Measurements from ENCODE around the gene MLN.

Gene MLN, protein sequence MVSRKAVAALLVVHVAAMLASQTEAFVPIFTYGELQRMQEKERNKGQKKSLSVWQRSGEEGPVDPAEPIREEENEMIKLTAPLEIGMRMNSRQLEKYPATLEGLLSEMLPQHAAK

GRCh38 chr6:33803571-33804053, at the start of gene MLN:
Gene MLN (minus strand): TSS chr6:33804003. CDS start chr6:33801163, 2,840 bp downstream.
- DNase-seq (ENCODE audit: low read depth in 4 of 4, low spot score in 1 of 4): no peak

DNA sequence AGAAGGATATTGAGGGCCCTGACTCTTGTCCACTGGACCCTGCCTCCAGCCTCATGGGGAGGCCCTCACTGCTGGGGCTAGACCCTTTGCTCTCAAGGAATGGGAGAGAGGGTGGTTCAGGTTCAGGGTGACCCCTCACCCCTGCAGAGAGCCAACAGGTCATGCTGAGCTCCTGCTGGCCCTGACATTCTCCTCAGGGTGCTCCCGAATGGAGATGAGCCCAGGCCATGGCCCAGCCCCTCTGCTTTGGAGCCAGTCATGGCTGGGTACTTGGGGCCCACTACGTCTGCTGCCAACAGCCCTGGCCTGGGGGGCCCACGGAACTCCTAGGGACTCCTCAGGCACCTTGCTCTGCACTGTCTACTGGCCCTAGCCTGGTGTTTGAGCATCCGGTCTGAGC, 49.2 kb upstream of the MLN start:
- no peak for DNase-seq (ENCODE audit: low read depth in 4 of 4, low spot score in 1 of 4)

- DNase-seq (ENCODE audit: low read depth in 4 of 4, low spot score in 1 of 4): no peak
These were observed 48.2 kb upstream of the MLN start for GRCh38 chr6:33851959-33852358.

GRCh38 chr6:33850869-33851541, 47.2 kb upstream of the MLN start:
- DNase-seq (ENCODE audit: low read depth in 4 of 4, low spot score in 1 of 4): no peak

DNA sequence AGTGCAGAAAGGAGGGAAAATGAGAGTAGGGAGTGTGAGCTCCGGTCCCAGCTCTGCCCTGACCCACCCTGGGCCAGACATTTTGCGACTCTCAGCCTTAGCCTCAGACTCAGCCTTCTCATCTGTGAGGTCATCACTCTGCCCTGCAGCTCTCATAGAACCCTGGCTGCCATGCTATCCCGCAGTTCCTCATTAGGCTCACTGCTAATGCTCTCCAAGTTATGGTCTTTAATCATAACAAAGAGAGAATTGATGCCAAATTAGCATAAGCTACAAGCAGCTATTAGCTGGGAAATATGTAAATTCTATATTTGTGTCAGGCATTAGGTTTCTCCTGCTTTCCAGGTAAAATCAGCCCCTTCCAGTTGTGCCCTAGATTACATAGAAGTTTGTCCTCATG, 46.5 kb upstream of the MLN start:
- no peak for DNase-seq (ENCODE audit: low read depth in 4 of 4, low spot score in 1 of 4)

GRCh38 chr6:33849500-33850075, 45.8 kb upstream of the MLN start:
- DNase-seq (ENCODE audit: low read depth in 4 of 4, low spot score in 1 of 4): no peak

DNA sequence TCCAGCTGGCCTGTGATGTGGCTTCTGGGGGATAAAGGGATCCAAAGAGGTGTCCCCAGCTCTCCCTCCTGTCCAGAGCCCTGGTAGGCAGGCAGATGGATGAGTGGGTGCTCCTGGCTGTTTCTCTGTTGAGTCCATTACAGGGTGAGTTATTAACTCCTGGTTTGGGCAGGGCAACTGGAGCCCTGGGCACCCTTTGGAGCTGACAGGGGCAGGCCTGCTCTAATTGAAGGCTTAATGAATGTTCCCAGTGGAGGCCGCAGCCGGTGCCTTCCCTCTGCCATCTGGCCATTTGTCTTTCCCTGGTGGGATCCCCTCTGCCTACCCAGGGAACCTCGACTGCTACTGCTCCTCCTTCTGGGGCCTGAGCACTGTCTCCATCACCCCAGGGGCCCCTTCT, 44.7 kb upstream of the MLN start:
- DNase-seq (ENCODE audit: low read depth in 4 of 4, low spot score in 1 of 4): no peak

DNA sequence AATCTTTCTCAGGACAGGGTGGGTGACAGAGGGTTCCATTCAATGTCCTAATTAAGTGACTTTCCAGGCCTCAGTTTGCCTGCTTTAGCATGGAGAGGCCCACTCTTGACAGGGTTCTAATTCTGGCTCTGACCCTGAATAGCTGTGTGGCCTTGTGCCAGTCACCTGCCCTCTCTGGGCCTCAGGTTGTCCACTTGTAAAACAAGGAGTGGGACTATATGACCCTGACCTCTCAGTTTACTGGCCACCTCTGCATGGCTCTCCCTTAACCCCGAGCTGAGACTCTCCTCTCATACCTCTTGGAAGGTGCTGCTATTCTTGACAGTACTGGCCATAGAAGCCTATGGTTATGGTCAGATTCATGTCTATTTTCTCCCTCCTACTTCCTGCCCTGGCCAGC, 44.1 kb upstream of the MLN start:
- DNase-seq (ENCODE audit: low read depth in 4 of 4, low spot score in 1 of 4): no peak

DNA sequence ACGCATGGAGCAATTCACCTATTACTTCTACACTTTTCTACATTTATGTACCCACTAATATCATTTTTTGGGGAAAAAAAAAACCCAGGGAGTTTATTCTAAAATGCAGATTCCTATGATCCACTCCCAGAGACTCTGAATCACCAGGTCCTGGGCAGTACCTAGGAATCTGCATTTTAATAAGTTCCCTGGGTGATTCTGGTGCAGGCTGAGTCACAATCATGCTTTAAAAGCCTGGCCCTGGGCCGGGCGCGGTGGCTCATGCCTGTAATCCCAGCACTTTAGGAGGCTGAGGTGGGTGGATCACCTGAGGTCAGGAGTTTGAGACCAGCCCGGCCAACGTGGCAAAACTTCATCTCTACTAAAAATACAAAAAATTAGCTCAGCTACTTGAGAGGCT, 43.3 kb upstream of the MLN start:
- no peak for DNase-seq (ENCODE audit: low read depth in 4 of 4, low spot score in 1 of 4)

DNA sequence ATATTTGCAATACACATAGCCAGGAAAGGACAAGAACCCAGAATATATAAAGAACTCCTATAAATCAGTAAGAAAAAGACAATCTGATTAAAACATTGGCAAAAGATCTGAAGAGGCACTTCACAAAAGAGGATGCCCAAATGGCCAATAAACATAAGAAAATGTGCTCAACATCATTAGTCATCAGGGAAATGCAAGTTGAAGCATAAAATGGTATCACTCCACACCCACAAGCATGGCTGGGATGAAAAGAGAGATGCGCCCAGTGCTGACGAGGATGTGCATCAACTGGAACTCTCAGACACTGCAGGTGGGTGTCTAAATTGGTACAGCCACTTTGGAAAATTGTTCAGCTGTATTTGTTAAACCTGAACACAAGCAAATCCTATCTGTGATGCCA, 42.4 kb upstream of the MLN start:
- no peak for DNase-seq (ENCODE audit: low read depth in 4 of 4, low spot score in 1 of 4)

DNA sequence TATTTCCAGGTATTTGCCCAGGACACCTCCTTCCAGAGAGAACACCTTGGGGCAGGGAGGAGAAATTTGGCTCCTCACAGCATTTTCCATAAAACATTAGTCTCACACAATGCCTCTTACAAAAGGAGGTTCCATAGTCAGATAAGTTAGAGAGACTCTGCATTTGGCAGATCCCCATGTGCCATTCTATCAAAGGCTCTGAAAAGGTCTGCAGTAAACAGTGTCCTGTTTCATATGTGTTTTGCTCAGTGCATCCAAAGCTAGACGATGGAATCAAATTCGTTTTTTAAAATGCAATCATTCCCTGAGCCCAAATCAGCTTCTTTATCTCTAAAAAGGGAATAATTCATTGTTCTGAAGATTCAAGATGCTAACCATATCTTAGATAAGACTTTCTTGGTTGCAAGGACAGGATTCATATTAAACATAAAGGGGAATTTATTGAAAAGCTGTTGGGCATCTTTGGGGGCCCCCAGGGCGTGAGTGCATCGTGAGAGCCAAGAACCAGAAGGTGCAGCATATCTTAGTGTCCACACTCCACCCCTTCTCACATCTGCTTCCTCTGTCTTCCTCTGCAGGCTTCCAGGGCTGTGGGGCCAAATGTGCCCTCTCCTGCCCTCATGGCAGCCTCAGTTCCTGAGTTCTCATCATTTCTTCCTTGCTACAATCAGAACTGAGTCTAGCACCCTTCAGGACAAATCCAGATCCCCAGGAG, 41.4 kb upstream of the MLN start:
- DNase-seq (ENCODE audit: low read depth in 4 of 4, low spot score in 1 of 4): no peak

DNA sequence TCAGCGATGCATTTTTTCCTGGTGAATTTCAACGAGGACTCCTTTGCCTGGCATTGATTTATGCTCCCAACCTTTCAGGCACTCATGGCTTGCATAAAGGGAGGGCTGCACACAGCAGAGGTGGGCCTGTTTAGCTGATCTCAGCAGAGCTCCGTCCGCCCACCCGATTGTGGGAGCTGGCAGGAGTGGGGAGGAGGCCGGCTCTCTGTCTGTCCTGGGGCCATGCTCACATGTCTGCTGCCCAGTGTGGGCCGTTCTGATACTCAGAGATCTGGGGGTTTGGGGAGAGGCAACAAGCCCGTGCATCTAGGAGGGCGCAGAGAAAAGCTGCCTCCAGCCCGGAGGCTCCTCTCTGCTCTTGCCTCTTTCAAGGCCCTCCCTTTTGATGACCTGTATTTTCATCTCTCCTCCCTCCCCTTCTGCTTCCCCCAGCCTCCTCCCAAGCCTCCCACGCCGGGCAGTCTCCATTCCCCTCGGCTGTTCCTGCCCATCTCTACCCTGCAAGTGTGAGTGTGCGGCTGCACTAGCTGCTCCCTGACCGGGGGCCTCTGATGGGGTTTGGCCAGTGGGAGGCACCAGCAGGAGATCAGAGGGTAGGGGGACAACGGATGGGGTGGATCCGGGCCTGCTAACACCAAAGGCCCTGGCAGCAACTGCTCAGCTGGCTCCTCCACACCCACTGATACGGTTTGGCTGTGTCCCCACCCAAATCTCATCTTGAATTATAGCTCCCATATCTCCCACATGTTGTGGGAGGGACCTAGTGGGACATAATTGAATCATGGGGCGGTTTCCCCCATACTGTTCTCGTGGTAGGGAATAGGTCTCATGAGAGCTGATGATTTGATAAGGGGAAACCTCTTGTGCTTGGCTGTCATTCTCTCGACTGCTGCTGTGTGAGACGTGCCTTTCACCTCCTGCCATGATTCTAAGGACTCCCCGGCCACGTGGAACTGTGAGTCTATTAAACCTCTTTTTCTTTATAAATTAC, 39.6 kb upstream of the MLN start:
- no peak for DNase-seq (ENCODE audit: low read depth in 4 of 4, low spot score in 1 of 4)

GRCh38 chr6:33841868-33842267, 38.1 kb upstream of the MLN start:
- no peak for DNase-seq (ENCODE audit: low read depth in 4 of 4, low spot score in 1 of 4)

DNA sequence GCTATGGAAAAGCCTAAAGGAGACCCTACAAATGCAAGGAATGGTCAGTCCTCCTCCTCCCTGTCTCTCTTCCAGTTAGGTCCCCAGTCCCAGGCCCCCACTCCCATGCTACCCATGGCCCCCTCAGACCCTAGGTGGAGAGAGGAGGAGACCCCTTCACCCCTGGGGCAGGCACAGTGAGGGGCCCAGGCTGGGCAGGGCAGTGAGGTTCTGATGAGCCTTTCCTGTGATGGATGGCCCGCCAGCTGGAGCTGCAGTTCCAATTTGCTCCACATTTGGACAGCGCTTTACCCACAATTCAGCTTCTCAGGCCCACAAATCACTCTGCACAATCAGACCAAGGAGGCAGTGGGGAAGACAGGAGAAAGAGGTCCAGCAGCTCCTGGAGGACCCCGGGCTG, 37.3 kb upstream of the MLN start:
- no peak for DNase-seq (ENCODE audit: low read depth in 4 of 4, low spot score in 1 of 4)

DNA sequence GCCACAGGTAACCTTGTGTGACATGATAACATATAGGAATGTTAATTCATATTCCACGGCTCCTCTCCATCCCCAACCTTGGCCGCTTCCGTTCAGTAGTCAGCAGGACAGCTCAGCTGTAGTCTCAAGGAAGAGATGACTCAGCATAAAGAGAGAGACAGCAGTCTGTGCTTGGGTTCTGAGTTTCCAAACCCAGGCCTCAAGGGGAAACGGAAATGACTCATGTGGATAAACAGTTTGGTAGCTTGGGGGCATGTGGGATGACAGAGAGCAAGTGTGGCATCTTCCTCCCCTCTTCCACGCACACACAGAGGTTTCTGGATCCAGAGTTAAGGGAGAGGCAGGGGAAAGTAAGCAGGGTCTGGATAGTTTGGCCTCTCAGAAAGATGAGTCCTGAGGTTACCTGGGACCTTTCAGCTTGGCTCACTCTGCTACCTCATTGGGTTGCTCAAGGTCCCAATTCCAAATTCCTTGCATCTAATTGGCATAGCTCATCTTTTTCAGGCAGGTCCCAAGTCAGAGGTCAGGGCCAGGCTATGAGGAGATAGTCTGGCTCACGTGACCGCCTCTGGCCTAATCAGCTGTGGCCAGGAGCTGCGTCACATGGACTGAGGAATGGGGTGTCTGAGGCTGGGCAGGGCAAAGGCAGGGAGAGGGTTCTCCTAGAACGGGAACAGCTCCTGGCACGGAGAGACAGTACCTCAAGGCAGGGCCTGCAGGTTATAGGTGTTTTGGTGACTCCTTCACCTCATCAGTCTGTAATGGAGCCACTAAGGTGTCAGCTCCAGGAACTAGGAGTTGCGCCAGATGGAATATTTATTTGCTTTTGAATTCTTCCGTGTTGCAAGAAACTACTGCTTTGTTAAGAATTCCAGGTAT, 36.5 kb upstream of the MLN start:
- DNase-seq (ENCODE audit: low read depth in 4 of 4, low spot score in 1 of 4): peak in 1 of 4 experiments; percentile 28

- no peak for DNase-seq (ENCODE audit: low read depth in 4 of 4, low spot score in 1 of 4)
These were observed 35.7 kb upstream of the MLN start for GRCh38 chr6:33839399-33840047.

DNA sequence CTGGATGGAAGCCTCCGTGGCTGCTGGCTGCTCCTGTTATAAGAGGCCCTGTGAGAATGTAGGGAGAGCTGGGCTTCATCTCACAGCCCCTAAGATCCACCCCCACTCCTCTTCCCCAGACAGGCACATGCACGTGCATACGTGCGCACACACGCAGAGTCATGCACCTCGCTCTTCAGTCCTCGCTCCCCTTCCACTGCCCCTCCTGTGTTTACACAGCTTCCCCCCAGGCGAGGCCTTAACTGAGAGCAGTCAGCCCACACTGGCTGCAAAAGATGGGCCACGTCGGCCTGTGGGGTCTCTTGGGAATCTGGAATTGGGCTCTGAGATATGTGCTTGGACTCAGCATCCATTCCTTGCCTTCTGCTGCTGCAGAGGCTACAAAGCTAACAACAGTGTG, 35.2 kb upstream of the MLN start:
- no peak for DNase-seq (ENCODE audit: low read depth in 4 of 4, low spot score in 1 of 4)

GRCh38 chr6:33837971-33838665, 34.3 kb upstream of the MLN start:
- DNase-seq (ENCODE audit: low read depth in 4 of 4, low spot score in 1 of 4): no peak
